ENCODE results near the gene DIP2A.

DNA sequence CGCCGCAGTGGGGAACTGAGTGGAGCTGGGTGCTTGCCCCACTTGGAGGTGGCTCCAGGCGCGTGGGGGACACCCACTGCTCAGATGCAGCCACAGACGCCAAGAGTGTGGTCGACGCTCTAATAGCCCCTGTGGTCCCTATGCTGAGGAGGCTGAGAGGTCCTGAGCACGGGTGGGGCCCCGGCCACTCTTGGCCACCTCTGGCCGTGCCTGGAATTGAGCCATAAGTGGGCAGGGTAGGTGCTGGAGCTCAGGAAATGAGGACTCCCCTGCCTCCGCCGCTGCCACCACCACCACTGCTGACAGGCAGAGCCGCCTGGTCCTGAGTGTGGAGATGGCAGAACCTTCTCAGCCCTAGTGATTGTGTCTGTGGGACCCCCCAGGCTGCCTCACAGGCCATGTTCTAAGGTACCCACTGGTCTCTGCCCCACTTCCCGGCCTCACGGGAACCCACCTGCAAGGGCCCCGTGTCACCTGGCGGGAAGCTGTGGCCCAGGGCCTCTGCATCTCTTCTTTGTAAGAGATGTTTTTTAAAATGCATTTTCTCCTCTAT is 34.6 kb upstream of the DIP2A start:
- TF ChIP-seq POLR2A (IDR thresholded peaks at IDR 0.05; ENCODE audit: low read depth, low read length) (no peak), POLR2AphosphoS5 (IDR thresholded peaks at IDR 0.05; ENCODE audit: low read depth, low read length) (no peak)

Data from GM12892 (cell line).